Epithelial cell of esophagus (primary cell): ENCODE data around the gene MACF1.

Source experiments
- DNase-seq: peaks from one replicate; pipeline ENCODE4 v3.0.0; 2010; ENCODE audit warnings: low read depth
- H3K4me3 ChIP-seq: 2 replicates; pipeline ENCODE4 v1.5.1; 2011; ENCODE audit warnings: mild to moderate bottlenecking, low read length, control low read depth
- CTCF ChIP-seq: IDR thresholded peaks from 2 replicates; pipeline ENCODE4 v1.5.1; 2011; ENCODE audit warnings: low read depth, mild to moderate bottlenecking, low read length, control low read depth, inconsistent platforms; ENCODE audit not compliant: insufficient read depth; ENCODE audit errors: missing control alignments

The MACF1 gene

GRCh38 chr1:39266269-39266668 lies 61.8 kb downstream of the MACF1 start:
- peak; percentile 43 for TF ChIP-seq CTCF
- DNase-seq = peak; percentile 27
- no peak overlapping the region for H3K4me3 ChIP-seq

GRCh38 chr1:39266792-39267191 lies 62.3 kb downstream of the MACF1 start:
- no peak for DNase-seq
- TF ChIP-seq CTCF = no peak
- no peak overlapping the region for H3K4me3 ChIP-seq

GRCh38 chr1:39268112-39268581 lies 63.7 kb downstream of the MACF1 start:
- TF ChIP-seq CTCF = no peak
- peak; percentile 58 for DNase-seq
- no peak overlapping the region for H3K4me3 ChIP-seq

- H3K4me3 ChIP-seq = no peak overlapping the region
- TF ChIP-seq CTCF = no peak
- DNase-seq = peak; percentile 47
Measured at GRCh38 chr1:39268906-39269305, 64.4 kb downstream of the MACF1 start.

- TF ChIP-seq CTCF = no peak
- DNase-seq = no peak
- H3K4me3 ChIP-seq = no peak overlapping the region
Measured at GRCh38 chr1:39269349-39269748, 64.9 kb downstream of the MACF1 start.

- H3K4me3 ChIP-seq = no peak overlapping the region
- DNase-seq = peak; percentile 63
- TF ChIP-seq CTCF = no peak
Measured at GRCh38 chr1:39269791-39270342, 65.4 kb downstream of the MACF1 start.

- no peak for DNase-seq
- TF ChIP-seq CTCF = no peak
- H3K4me3 ChIP-seq = no peak overlapping the region
Measured at GRCh38 chr1:39270368-39270767, 65.9 kb downstream of the MACF1 start.
